Myocyte (in vitro differentiated cells): ENCODE results near the gene CD83. TPM values are rescaled to one million over a fixed set of nuclear protein-coding genes. Genes with fewer than 3 reads are reported as not detected.

ENCODE experiments used
- DNase-seq: peaks from one replicate; pipeline ENCODE4 v3.0.0-alpha.2; 2012; ENCODE audit warnings: low read depth
- total RNA-seq: library from RNA; depleted of rRNA; stranded (reverse); fragments of >200 nt; gene quantifications from 2 replicates; pipeline ENCODE4 v1.2.3, GENCODE V29; 2014

The CD83 gene
- total RNA-seq, 1 donor from 2014 or later = 0.37 TPM

DNA sequence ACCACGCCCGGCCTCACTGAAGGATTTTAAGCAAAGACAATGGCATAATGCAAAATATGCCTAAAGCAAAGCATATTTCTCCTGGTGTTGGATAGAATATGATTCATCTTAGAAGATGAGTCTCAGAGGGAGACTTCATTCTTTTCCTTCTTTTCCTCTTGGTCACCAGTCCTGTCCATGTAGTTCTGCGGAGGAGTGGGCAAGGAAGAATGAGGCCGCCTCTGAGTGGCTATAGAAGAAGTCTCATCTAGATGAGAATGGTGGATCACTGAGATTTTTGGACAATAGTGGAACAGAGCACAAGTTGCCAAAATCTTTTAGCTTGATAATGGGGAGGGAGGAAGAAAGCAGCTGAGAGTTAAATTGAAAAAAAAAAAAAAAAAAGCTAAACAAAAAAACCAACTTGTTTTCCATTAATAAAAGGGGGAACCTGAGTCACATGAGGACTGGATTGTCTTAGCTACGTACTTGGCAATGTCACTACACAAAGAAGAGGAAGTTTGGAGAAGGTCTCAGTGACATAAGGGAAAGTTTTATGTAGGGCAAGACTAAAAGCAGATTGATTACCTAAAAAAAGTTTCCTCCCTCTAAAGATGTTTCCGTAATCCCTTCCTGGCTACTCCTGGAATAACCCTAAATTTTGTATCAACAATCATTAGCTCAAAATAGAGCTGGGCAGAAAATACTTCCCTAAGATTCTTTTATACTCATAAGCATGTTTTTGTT is 6.0 kb downstream of the CD83 start:
- DNase-seq = no peak

DNA sequence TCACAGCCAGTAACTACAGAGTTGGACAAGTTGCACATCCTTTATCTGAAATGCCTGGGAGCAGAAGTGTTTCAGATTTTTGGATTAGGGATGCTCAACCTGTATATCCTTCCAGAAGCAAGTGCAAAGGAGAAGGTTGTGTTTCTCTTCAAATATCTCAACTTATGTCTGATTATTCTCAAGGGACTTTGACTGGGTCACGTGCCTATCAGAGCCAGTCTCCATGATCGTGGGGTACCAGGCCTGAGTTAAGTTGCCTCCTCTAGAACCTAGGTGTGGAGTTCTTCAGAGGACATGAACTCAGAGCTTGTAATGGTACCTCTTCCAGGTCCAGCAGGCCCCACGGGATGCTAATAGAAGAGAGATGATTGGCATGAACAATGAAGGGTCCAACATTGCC is 7.8 kb downstream of the CD83 start:
- no peak for DNase-seq

DNA sequence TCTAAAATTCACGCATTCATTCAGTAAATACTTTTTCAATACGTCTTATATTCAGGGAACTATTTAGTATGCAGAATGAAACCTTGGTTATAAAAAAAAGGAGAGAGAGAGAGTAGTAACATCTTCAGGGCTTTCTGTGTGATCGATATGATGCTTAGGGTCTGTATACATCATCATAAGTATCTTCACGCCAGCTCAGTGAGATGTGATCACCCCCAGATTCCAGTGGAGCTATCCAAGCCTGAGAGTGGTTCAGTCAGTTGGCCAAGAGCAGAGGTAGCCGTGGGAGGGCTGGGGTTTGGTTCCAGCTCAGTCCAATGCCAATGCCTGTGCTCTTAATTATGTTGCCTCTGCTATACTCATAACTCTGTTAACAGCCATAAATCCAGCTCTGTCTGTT is 8.6 kb downstream of the CD83 start:
- no peak for DNase-seq

DNA sequence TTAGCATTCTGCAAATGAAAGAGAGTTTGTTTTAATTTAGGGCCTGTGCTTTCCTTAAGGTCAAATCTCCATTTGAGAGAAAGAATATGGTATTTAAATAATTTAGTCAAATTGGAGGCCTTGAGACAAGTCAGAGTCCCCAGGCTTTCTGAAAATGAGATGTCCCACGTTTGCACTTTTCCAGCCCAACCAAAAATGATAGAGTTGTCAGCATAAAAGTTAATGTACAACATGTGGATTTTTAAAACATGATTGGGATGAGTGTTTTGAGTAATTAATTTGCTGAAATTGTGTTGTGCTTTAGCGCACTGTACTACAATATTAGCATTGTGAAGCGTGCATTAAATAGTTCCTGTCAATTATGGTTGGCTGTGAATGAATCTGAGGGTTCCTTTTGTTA is 10.0 kb downstream of the CD83 start:
- no peak for DNase-seq

DNA sequence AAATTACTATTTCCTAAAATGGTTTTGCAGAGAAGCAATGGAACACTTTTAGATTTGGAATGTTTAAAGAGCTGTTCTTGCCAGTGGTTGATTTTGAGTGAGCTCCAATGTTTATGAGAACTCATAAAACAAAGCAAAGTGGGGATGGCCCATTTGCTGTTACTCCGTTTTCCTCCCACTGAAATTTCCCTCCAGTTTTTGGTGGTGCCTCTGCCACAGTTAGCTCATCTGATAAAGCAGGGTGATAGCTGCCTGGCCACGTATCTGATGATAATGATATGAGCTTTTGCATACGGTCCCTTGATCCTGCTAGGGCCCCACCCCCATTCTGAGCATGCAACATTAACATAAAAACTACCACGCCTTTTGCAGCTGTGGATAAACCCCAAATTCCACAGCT is 10.4 kb downstream of the CD83 start:
- DNase-seq = no peak

DNA sequence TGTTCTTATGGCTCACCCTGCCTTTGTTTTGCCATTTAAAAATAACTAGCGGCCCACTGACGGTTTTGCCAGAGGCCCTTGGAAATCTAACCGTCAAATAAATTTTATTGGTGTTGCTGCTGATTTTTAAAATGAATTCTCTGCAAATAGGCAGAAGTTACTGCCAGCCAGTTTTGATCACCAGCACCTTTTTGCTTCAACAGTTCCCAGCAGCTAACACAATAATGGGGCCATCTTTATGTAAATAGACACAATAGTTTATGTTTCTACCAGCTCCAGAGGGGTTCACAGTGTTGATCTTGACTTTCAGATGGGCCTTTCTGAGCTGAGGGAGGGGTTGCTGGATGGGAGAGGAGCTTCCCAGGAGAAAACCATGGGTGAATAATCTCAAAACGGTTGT is 11.2 kb downstream of the CD83 start:
- DNase-seq = no peak

DNA sequence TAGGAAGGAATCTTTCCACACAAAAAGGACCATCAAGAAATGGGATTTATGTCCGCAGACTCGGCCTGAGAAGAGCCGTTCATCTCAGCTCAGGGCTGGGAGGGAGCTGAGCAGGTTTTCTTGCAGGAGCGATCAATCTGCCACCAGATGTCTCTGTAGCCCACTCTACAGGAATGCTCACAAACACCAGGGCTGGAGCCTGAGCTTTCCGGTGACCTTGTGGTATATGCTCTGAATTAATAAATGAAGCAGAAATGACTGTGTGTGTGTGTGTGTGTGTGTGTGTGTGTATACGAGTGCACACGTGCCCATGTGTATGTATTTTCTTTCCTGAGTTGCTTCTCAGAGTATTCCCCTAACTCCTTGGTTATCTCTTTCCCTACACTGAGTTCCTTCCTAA is 12.0 kb downstream of the CD83 start:
- DNase-seq = peak; percentile 72

DNA sequence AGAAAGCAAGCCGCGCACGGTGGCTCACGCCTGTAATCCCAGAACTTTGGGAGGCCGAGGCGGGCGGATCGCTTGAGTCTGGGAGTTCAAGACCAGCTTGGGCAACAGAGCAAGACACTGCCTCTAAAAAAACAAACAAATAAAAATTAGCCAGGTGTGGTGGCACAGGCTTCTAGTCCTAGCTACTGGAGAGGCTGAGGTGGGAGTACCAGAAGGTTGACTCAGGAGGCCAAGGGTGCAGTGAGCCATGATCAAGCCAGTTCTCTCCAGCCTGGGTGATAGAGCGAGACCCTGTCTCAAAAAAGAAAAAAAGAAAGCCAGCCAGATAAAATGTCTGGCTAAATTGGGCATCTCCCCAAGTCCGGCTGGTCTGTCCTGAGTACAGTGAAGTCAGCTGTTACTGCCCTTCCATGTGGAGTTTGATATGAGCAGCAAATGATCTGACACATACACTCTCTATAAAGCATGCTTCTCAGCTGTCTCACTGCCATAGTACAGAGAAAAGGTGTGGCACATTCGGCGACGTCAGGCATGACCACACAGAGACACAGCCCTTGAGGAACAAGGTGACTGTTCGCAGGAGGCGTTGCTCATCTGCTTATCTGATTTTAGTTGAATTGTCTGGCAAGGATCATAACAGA is 13.0 kb downstream of the CD83 start:
- peak; percentile 77 for DNase-seq

DNA sequence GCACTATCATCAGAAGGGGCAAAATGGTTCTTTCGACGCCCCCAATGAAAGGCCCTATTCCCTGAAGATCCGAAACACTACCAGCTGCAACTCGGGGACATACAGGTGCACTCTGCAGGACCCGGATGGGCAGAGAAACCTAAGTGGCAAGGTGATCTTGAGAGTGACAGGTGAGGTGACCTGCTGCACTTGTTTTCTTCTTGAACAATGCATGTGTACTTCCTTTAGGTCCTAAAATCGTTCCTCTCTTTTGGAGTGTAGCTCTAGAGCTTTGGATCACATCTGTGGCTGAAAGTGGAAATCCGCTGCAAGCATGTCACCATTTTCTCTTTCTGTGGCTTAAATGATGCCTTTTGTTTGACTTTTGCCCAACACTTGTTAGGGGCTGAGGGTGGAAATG is 14.0 kb downstream of the CD83 start:
- DNase-seq = no peak

DNA sequence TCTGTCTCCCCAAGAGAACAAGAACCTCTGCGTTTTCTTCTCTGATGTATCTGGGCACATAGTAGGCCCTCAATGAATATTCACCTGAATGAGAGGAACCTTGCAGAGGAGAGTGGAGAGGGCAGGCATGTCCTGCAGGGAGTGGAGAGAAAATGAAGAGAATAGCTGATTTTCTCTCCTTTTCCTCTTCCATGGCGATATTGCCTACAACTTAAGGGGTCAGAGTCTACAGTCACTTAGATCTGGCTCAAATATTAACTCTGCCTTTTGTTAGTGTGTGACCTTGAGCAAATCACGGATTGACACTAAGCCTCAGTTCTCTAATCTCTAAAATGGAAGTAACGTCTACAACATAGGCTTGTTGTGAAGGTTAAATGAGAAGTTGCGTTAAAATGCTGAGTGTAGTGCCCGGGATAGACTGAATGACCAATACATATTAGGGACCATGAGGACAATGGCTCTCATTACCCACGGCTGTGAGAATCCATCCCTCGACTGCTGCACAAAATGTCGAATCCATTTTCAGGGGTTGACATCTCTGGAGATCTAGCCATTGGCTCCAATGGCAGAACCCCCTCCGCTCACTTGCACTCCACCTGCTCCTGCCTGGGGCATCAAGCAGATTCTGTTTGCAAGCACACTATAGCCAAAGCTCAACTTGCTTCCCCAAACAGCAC is 14.8 kb downstream of the CD83 start:
- no peak for DNase-seq

DNA sequence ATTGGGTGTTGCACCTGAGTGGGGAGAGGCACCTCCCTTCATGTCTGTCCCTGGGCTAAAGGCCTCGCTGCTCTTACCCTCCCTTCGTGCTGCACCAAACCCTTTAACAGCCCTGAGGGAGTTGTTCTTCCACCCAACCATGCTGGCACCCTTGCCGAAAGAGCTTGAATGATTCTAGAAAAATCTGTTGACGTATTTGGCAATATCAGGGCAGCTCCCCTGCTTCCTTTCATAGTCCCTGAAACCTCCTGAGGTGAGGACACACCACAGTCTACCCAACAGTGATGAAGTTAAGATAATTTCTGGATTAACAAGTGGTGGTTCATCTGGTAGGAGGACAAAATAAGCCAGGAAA is 15.3 kb downstream of the CD83 start:
- no peak for DNase-seq

DNA sequence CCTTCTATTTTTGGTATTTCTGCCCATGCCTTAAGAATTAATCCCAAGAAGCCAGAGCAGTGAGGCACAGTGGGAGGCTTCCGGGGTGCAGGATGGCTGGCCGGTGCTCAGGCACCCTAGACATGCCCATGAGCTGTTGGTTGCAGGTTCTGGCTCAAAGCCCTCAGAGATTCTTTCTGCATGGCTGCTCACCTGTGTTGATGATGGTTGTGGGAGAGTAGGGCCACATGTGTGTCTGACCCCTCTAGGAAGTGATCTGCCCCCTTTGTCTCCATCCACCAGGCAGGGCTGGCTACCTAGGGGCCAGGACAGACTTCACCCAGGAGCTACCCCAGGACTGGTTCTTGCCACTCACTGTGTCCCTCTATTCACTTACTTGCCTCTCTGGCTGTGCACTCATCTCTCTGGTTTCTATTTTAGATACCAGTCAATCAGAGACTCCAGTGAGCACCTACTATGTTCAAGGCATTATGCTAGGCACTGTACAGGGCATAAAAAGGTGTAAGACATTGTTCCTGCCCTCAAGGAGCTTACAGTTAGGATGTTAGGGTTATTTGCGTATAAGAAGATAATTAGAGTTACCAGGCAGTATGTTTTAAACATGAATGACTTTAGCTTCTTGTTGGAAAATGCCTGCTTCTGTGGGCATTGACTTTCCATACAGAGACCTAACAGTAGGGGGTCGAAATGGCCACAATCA is 16.8 kb downstream of the CD83 start:
- DNase-seq = no peak

DNA sequence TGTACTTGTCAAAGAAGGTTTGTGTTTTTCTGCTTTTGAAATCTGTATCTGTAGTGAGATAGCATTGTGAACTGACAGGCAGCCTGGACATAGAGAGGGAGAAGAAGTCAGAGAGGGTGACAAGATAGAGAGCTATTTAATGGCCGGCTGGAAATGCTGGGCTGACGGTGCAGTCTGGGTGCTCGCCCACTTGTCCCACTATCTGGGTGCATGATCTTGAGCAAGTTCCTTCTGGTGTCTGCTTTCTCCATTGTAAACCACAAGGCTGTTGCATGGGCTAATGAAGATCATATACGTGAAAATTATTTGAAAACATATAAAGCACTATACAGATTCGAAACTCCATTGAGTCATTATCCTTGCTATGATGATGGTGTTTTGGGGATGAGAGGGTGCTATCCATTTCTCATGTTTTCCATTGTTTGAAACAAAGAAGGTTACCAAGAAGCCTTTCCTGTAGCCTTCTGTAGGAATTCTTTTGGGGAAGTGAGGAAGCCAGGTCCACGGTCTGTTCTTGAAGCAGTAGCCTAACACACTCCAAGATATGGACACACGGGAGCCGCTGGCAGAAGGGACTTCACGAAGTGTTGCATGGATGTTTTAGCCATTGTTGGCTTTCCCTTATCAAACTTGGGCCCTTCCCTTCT is 18.4 kb downstream of the CD83 start:
- DNase-seq = no peak

DNA sequence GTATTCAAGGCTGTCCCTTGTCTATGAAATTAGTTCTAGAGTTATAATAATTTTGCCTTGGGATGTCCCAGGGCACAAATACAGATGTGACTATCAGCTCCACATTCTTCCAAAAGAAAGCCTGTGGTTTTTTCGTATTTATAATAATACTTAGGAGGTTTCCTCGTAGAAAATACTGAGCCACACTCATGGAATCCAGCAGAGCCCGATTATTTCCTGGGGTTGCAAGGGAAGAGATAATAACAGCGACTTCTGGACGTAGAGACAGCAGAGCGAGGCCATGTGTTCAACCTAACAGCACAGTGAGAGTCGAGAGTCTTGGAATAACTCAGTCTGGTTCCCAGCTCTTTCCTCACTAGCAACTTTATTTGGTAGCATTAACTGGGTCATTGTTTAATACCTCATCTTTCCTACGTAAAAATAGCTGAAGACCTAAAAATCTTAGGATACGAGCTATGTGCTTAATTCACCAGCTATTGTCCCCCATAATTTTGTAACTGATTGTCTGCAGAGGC is 21.2 kb downstream of the CD83 start:
- no peak for DNase-seq

DNA sequence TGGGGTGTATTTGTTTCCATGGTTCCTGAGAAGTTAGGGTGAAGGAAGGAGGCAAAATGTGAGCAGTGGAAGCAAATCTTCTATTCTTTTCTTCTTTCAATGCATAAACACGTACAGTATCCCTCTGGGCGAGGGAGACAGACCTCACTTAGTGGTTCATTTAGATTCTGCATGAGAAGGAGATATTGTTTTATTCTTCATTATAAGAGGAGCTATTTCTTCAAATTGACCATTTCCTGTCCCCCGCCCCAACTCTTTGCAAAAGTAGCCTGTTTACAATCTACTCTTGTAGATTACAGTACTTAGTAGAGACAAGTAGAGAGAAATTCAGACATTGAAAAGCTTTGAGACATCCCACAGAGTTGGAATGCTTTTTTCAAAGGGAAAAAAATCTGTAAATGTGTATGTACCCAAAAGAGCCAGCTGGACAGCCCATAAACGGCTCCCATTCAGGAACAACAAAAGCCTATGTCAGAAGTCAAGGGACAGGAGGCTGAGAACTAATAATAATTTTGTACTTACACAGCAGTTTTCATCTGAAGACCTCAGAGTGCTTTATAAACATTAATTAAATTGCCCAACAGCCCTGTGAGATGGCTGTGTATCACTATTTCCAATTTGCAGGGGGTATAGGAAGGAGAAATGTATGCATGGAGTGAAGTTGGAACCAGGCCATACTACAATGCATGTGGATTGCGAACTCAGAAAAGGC is 23.9 kb downstream of the CD83 start:
- DNase-seq = no peak

DNA sequence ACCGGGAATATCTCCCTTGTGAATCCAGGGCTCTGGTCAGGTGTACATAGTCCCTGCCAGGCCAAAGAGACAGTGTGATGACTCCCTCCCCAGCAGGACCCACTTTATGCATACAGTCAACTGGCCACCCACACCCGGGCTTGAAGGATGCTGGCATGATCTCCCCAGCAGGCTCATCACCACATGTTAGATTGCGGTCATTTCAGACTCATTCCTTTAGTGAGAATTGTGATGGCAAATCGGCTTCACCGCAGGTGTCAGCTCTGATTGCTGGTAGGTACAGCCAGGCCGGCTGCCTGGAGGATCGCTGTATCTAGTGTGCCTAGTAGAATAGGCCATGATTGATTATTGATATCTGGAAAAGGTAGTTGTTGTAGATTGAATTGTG is 24.5 kb downstream of the CD83 start:
- DNase-seq = no peak

DNA sequence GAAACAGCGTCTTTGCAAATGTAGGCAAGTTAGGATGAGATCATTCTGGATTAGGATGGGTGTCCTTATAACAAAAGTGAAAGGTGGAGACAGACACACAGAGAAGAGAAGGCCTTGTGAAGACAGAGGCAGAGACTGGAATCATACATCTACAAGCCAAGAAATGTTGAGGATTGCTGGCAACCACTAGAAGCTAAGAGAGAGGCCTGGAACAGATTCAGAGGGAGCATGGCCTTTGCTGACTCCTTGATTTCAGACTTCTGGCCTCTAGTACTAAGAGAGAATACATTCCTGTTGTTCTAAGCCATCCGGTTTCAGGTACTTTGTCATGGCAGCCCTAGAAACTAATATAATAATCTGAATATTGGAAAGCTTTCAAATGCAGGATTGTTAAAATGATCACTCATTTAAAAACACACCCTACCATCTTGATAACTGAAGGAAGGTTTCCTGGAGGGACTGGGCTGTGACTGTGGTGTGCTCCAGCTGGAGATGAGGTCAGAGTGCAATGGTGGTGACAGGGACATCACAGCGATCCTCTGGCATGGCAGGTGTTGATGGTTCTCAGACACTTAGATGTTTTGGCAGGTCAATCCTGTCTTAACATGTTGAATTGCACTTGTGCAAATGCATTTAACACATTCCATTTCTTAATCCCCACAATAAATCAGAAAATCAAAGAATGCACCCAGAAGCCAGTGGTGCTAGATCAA is 25.1 kb downstream of the CD83 start:
- DNase-seq = no peak

DNA sequence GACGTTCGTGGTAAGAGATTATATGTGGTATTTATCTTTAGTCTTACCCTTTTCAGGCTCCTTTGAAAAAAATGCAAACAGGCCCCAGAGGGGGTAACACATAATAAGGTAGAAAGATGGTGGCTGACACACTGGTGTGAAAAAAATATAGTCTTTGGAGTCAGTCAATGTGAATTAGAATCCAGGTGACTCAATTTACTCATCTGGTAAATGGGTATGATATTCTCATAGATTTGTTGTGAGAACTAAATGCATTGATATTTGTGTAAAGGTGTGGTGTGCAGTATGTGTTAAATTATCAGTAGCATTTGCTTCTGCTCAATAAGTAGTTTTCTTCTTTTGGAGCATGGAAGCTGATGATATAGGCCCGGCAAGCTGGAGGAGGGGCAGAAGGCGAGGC is 25.7 kb downstream of the CD83 start:
- no peak for DNase-seq

DNA sequence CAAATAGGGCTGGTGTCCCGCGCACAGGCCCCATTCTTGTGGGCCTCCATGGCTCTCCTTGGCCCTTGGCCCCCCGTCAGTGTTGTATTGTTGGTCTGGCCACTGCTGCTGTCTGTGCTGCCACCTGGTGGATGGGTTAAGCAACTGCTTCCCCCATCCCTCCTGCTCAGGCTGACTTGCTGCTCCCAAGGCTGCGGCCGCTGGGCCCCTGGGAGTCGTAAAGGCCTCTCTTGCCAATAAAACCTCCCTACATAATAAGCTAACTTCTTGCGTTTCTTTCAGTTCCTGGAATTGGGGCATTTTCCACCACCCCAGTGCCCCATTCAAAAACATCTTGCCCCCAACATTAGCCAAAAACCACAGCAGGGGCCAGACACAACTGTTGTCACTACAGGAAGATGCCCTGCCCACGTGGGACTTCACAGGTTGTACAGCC is 27.1 kb downstream of the CD83 start:
- peak; percentile 73 for DNase-seq

DNA sequence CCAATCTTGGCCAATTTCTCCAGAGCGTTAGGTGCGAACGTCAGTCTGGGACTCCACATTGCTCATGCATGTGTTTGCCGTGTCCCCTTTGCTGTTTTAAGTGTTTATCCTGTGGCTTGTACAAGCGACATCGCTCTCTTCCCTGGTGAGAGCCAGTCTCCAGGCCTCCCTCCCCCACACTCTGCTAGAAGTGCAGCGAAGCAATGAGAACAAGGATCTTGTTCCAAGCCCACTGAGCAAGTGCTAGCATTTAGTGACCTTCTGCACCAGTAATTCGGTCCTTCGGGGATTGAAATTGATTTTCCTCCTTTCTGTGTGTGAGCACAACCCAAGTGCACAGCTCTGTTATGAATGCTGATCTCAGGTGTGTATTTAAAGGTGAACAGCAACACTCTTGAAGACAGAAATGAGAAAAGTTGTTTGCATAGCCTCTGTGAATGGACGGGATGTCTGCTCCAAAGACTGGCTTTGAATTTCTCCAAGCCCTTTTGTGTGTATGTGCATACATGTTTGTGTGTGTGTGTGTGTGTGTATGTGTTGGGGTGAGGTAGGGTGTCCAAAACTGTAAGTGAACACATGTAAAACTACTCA is 29.0 kb downstream of the CD83 start:
- DNase-seq = no peak
